NCI-H345 (cell line): ENCODE data around the gene CNTNAP2.
"Not testable (repeated sequence)": the region's sequence is repeated elsewhere in the genome, so short reads cannot be mapped to it uniquely, and the experiment has no call there.

Source experiments
- DNase-seq: peaks from one replicate; lab custom pipeline; 2025; lab: John Stamatoyannopoulos, UW

Gene CNTNAP2

DNA sequence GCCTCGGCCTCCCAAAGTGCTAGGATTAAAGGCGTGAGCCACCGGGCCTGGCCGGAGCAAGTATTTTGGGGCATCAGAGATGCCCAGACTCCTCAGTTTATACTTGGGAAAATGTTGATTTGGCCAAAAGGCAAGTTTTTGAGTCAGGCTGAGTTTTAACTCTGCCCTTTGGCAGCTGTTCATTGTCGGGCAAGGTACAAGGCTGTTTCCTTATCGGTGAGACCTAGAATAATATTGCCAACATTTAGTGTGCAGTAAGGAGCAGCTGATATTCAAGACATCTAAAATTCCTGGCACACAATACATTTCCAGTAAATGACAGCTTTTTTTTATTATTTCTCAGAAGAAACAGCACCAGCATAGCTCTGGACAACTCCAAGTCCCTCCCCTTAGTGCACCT lies 2326.3 kb downstream of the CNTNAP2 start:
- DNase-seq = no peak

GRCh38 chr7:148445260-148446044 lies 2328.9 kb downstream of the CNTNAP2 start:
- no peak for DNase-seq

DNA sequence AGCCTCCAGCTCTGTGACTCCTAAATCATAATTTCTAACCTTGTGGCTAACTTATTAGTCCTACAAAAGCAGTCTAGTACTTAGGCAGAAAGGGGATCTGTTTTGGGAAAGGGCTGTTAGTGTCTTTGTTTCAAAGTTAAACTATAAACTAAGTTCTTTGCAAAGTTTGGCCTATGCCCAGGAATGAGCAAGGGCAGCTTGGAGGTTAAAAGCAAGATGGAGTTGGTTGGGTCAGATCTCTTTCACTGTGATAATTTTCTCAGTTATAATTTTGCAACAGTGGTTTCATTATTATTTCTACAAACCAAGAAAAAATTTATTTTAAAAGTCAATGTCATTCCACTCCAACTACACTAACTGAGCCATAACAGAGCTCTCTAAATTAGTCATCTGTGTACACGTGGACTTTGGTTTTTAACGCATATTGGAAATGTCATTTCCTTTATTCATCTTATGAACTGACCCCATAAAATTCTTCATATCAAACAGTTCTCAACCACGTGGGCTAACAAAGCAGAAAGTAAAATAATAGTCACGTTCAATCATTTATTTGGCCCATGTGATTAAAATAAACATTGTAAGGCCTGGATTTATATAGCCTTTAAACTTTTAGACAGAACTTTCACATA lies 2330.7 kb downstream of the CNTNAP2 start:
- no peak for DNase-seq

- not testable (repeated sequence) for DNase-seq
Measured at GRCh38 chr7:148451526-148451925, 2334.9 kb downstream of the CNTNAP2 start.

DNA sequence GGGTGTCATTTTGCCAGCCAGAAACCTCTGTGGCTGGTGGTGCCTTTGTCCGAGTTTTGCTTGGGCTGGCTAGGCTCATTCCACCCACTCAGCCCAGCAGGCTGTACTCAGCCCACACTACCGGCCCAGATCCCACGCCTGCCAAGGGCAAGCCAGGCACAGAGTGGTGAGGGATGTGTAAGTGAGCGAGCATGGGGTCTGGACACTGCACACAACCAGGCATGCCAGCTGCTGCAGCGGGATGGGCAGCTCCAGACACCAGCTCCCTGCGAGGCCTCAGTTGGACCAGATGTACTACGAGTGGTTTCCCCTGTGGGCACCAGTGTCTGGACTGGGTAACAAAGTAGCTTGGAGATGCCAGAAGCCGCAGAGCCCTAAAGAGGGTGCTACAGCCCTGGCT lies 2339.8 kb downstream of the CNTNAP2 start:
- no peak for DNase-seq

- DNase-seq = no peak
Measured at GRCh38 chr7:148457310-148457921, 2340.8 kb downstream of the CNTNAP2 start.

DNA sequence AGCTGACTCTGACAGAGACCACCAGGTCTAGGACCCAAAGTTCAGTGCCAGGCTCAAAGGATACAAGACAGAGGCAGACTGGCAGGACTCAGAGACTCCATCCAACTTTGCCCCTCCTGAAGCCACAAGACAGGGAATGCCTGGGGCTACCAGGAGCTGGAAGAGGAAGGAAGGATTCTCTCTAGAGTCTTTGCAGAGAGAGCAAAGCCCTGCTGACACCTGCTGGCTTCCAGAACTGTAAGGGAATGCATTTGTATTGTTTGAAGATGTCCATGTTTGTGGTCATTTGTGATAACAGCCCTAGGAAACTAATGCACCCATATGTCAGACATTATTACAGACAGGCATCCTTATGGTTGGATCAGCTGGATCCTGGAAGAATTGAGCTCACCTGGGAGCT lies 2341.7 kb downstream of the CNTNAP2 start:
- no peak for DNase-seq

DNA sequence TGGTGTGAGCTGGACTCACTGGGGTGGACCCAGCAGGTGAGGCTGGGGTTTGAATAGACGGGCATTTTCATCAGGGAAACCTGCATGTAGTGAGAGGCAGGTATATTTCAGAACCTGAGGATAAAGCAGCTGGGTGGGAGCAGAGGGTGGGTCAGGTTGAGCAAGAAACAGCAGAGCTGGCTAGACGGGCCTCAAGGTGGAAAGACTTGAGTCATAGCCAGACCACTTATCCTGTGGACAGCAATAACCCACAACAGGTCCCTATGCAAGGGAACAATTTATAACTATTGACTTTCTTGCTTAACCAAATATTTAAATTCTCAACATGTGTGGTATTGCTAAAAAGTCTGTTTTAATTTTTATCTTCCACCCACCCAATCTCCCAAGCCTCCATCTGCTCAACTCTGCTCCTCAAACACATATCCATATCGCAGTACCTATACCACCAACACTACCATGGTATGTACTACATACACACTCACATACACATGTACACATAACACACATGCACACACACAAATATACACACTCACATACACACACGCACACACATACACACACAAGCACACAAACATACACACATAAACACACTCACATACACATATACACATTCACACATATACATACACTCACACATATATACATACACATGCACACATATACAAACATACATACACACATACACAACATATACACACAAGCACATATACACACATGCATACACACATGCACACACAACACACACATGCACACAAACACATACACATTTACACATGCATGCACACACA lies 2345.0 kb downstream of the CNTNAP2 start:
- DNase-seq = no peak

- not testable (repeated sequence) for DNase-seq
Measured at GRCh38 chr7:148462774-148463173, 2346.2 kb downstream of the CNTNAP2 start.

DNA sequence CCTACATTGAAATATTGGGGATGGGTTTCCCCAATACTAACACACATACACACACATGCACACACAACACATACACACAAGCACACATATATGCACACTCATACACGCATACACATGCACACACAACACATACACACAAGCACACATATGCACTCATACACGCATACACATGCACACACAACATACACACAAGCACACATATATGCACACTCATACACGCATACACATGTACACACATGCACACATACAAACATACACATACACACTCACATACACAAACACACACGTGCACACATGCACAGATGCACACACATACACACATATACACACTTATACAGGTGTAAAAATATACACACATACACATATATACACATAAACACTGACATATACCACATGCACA lies 2346.6 kb downstream of the CNTNAP2 start:
- DNase-seq = no peak

DNA sequence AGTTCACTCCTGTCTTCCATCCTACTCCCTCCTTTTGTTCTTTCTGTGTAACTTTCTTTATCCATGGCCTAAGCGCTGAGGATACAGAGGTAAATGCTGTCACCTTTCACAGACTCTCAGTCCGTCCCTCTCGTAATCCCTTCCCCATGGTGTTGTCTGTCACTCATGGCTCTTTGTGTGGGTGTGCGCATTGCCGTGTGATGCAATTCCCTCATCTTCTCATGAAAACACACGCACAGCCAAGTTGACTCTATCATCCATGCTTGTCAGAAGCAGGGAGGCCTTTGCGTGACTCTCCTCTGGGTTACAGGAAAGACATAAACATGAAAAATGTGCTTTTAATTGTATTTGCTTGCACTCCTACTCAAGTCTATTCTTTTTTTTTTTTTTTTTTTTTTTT lies 2348.3 kb downstream of the CNTNAP2 start:
- no peak for DNase-seq

DNA sequence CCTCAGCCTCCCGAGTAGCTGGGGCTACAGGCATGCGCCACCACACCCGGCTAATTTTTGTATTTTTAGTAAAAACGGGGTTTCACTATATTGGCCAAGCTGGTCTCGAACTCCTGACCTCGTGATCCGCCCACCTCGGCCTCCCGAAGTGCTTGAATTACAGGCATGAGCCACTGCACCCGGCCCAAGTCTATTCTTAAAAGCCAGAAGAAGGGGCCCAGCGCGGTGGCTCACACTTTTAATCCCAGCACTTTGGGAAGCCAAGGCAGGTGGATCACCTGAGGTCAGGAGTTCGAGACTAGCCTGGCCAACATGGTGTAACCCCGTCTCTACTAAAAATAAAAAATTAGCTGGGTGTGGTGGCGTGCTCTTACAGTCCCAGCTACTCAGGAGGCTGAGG lies 2348.8 kb downstream of the CNTNAP2 start:
- DNase-seq = not testable (repeated sequence)

- DNase-seq = no peak
Measured at GRCh38 chr7:148466120-148466519, 2349.5 kb downstream of the CNTNAP2 start.

GRCh38 chr7:148468700-148469098 lies 2352.1 kb downstream of the CNTNAP2 start:
- no peak for DNase-seq
